NT2/D1 (cell line): ENCODE data around the gene LCE7A.

ENCODE experiments used
- DNase-seq: peaks from one replicate; pipeline ENCODE4 v3.0.0-alpha.2; 2011; ENCODE audit warnings: low read depth, low spot score
- H3K27me3 ChIP-seq: 2 replicates; pipeline ENCODE4 v1.6.0; 2011; ENCODE audit warnings: mild to moderate bottlenecking; ENCODE audit not compliant: insufficient read length, insufficient read depth
- H3K36me3 ChIP-seq: 2 replicates; pipeline ENCODE4 v1.6.1; 2011; ENCODE audit warnings: mild to moderate bottlenecking, low read length, mixed read lengths; ENCODE audit not compliant: insufficient read depth, insufficient read length
- H3K4me1 ChIP-seq: 2 replicates; pipeline ENCODE4 v1.5.1; 2011; ENCODE audit not compliant: insufficient read depth, insufficient read length
- H3K4me3 ChIP-seq: 2 replicates; pipeline ENCODE4 v1.5.1; 2011; ENCODE audit warnings: low read depth; ENCODE audit not compliant: insufficient read length
- H3K9ac ChIP-seq: 2 replicates; pipeline ENCODE4 v1.6.0; 2011; ENCODE audit warnings: low read depth; ENCODE audit not compliant: insufficient read length
- H3K9me3 ChIP-seq: 2 replicates; pipeline ENCODE4 v1.5.1; 2011; ENCODE audit warnings: mild to moderate bottlenecking, low read length; ENCODE audit not compliant: insufficient read depth
- SUZ12 ChIP-seq: IDR thresholded peaks from 2 replicates; pipeline ENCODE4 v1.6.1; 2011; ENCODE audit not compliant: insufficient read length, insufficient read depth; ENCODE audit errors: extremely low read depth
- YY1 ChIP-seq: IDR thresholded peaks from 2 replicates; pipeline ENCODE4 v1.6.1; 2011; ENCODE audit not compliant: insufficient read length, insufficient read depth
- ZNF274 ChIP-seq: IDR thresholded peaks from 2 replicates; pipeline ENCODE4 v1.6.1; 2011; ENCODE audit warnings: mild to moderate bottlenecking, low read depth, low read length

The LCE7A gene

DNA sequence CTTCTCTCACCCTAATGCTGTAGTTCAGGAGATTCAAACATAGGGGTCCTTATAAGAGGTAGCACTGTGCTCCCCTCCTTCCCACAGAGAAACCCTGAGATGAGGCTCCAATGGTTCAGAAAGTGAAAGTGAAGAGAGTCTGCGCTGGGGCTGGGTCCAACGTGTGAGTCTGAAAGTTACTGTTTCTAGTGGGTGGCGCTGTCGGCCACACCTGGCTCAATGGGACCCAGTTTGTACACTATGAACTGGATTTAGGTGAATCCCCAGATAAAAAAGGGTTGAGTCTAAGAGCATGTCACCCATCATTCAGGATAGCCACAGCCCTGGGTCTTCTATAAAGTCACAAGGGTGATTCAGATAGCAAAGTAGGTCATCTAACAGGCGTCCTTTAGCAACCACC lies 21.1 kb downstream of the LCE7A start:
- no peak for DNase-seq
- H3K36me3 ChIP-seq = no peaks in the 10 kb centered on the region
- H3K9me3 ChIP-seq = no peaks in the 10 kb centered on the region
- no peaks in the 10 kb centered on the region for H3K4me1 ChIP-seq
- no peaks in the 10 kb centered on the region for H3K27me3 ChIP-seq
- no peak overlapping the region for H3K4me3 ChIP-seq
- no peak overlapping the region for H3K9ac ChIP-seq
- TF ChIP-seq SUZ12 (no peak), ZNF274 (no peak), YY1 (no peak)

DNA sequence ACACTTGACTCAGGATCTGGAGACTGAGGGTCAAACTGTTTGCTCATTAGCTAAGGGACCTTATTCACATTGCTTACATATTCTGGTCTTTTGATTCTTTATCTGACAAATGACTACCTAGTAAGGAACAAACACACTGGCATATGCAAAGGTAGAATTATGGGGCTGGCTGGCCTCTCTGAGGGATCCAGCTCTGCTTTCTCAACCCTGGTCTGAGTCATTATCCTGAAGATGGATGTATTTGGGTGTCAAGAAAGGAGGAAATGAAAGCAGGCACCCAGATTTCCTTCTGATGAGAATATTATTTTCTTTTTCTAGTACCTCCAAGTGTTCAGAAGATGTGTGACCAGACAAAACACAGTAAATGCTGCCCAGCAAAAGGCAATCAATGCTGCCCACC lies 24.3 kb downstream of the LCE7A start:
- Histone ChIP-seq H3K36me3 (no peaks in the 10 kb centered on the region), H3K9me3 (no peaks in the 10 kb centered on the region), H3K4me3 (no peak overlapping the region), H3K9ac (no peak overlapping the region), H3K4me1 (no peaks in the 10 kb centered on the region), H3K27me3 (no peaks in the 10 kb centered on the region)
- TF ChIP-seq SUZ12 (no peak), ZNF274 (no peak), YY1 (no peak)
- DNase-seq = no peak

DNA sequence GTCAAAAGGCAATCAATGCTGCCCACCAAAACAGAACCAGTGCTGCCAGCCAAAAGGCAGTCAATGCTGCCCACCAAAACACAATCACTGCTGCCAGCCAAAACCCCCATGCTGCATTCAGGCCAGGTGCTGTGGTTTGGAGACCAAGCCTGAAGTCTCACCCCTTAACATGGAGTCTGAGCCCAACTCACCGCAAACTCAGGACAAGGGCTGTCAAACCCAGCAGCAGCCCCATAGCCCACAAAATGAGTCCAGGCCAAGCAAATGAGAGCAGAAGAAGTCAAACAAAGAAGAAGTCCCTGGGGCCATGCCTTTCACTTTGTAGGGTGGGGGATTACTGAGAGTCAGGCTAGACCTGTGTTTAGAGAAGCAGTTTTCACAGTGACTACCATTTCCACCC lies 24.7 kb downstream of the LCE7A start:
- H3K4me1 ChIP-seq = no peaks in the 10 kb centered on the region
- no peak for DNase-seq
- H3K9me3 ChIP-seq = no peaks in the 10 kb centered on the region
- H3K4me3 ChIP-seq = no peak overlapping the region
- no peaks in the 10 kb centered on the region for H3K27me3 ChIP-seq
- no peak for TF ChIP-seq ZNF274
- no peaks in the 10 kb centered on the region for H3K36me3 ChIP-seq
- no peak overlapping the region for H3K9ac ChIP-seq

DNA sequence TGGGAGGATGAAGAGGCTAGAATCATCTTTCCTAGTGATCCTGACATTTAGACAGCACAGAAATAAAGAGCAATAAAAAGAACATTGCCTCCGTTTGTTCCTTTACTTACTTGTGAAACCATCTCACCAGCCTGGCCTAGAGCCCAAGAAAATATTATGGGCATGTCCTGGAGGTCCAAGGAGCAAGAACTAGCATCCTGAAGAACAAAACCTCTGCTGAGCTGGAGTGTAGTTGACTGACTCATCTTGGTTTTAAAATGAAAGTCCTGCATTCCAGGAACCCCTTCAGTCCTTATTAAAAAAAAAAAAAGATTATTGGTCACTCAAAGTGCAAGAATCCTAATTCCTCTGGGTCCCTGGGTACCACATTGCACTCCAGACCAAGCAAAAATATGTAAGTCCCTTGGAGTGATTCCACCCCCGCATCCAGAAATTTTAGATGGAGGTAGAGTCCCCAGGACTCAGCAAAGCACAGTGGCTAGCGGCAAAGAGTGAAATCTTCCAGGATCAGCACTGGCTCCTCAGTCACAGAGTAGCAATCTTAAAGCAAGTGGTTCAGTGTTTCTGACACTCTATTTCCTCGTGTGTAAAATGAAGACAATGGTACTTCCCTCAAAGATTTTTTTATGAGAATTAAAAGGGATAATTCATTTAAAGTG lies 25.3 kb downstream of the LCE7A start:
- H3K4me3 ChIP-seq = no peak overlapping the region
- H3K9me3 ChIP-seq = no peaks in the 10 kb centered on the region
- no peak overlapping the region for H3K9ac ChIP-seq
- no peak for DNase-seq
- TF ChIP-seq SUZ12 (no peak), ZNF274 (no peak), YY1 (no peak)
- no peaks in the 10 kb centered on the region for H3K27me3 ChIP-seq
- H3K36me3 ChIP-seq = no peaks in the 10 kb centered on the region
- H3K4me1 ChIP-seq = no peaks in the 10 kb centered on the region

DNA sequence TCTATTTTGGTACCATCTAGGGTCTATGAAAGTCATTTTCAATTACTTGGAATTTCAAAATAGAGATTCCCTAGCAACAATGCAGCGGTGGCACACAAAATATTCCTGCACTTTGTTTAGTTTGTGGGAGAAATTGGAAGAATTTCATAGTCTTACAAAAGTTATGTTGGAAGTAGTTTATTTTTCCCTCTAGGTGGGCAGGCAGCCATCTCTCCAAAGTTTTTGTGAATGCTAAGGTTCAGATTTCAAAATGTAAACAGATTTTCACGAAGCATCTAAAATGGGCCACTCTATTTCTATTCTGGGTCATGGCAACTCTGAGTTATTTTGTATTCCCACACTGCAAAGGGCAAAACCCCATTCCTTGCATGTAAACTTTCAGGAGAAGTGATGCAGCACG lies 26.3 kb downstream of the LCE7A start:
- TF ChIP-seq YY1 (no peak), ZNF274 (no peak), SUZ12 (no peak)
- Histone ChIP-seq H3K9ac (no peak overlapping the region), H3K4me1 (no peaks in the 10 kb centered on the region), H3K36me3 (no peaks in the 10 kb centered on the region), H3K27me3 (no peaks in the 10 kb centered on the region), H3K4me3 (no peak overlapping the region), H3K9me3 (no peaks in the 10 kb centered on the region)
- no peak for DNase-seq

DNA sequence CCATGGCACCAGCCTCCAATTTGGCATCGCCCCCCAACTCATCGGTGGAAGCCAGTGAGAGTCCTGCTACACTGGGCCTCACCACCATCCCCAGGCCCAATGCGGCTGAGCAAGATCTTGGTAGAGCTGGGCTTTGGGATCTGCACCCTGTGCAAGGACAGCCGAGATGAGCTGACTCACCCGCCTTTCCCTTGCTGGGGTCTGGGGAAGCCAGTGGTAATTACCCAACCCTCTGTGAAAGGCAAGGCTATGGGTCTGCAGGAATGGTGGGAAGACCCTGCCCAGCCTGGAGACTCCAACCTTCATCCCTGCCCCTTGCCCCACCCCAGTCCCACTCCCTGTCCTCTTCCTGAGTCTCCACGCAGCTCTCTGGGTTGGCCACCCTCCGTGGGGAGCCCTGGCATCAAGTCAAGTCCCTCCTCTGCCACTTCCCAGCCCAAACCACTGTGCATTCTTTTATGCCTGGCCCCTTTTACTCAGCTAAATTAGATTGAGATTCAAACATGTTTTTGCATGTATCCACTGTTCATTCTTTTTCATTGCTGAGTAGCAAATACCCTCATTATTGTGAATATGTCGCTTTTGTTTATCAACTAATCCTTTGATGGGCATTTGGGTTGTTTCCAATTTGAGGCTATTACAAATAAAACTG lies 27.1 kb downstream of the LCE7A start:
- no peak for TF ChIP-seq YY1
- TF ChIP-seq ZNF274 = no peak
- no peak for TF ChIP-seq SUZ12
- Histone ChIP-seq H3K4me1 (no peaks in the 10 kb centered on the region), H3K36me3 (no peaks in the 10 kb centered on the region), H3K27me3 (no peaks in the 10 kb centered on the region), H3K9me3 (no peaks in the 10 kb centered on the region), H3K9ac (no peak overlapping the region), H3K4me3 (no peak overlapping the region)
- no peak for DNase-seq

DNA sequence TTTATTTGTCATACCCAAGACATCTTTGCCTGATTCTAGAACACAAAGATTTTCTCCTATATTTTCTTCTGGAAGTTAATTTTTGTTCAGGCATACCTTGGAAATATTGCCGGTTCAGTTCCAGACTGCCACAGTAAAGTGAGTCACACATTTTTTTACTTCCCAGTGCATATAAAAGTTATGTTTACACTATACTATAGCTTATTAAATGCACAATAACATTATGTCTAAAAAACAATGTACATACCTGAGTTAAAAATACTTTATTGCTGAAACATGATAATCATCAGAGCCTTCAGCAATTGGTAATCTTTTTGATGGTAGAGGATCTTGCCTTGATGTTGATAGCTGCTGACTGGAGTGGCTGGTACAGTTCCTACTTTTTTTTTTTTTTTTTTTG lies 28.3 kb downstream of the LCE7A start:
- no peak overlapping the region for H3K9ac ChIP-seq
- no peaks in the 10 kb centered on the region for H3K27me3 ChIP-seq
- TF ChIP-seq ZNF274 (no peak), SUZ12 (no peak)

More for the DNA sequence above, 28.3 kb downstream of the LCE7A start:
- no peaks in the 10 kb centered on the region for H3K9me3 ChIP-seq
- no peak for DNase-seq
- no peaks in the 10 kb centered on the region for H3K4me1 ChIP-seq
- H3K36me3 ChIP-seq = no peaks in the 10 kb centered on the region
- no peak overlapping the region for H3K4me3 ChIP-seq
